GM12892 (cell line): Measurements from ENCODE around the gene SART1.

ENCODE experiments used
- DNase-seq: peaks from one replicate; pipeline ENCODE4 v3.0.0; 2011; ENCODE audit not compliant: insufficient read length
- FAIRE-seq: peaks from 2 replicates; lab custom pipeline; 2011; peaks lifted over from hg19 to GRCh38; lab: Jason Lieb, UNC
- POLR2A ChIP-seq: IDR thresholded peaks from 2 replicates; pipeline ENCODE4 v1.6.1; 2011; ENCODE audit warnings: low read depth, low read length, control low read depth
- POLR2AphosphoS5 ChIP-seq: IDR thresholded peaks from 2 replicates; pipeline ENCODE4 v1.6.1; 2011; ENCODE audit warnings: low read depth, low read length, control low read depth
- TAF1 ChIP-seq: IDR thresholded peaks from 2 replicates; pipeline ENCODE4 v1.6.1; 2011; ENCODE audit warnings: low read depth, mild to moderate bottlenecking, control low read depth, low read length, borderline replicate concordance

SART1 gene

GRCh38 chr11:65953471-65953870, 8.1 kb upstream of the SART1 start:
- DNase-seq (no peak), FAIRE-seq (no peak)
- TF ChIP-seq POLR2AphosphoS5, result no peak

GRCh38 chr11:65954771-65955170, 6.8 kb upstream of the SART1 start:
- no peak for FAIRE-seq
- no peak for TF ChIP-seq POLR2A
- no peak for TF ChIP-seq POLR2AphosphoS5
- no peak for TF ChIP-seq TAF1
- DNase-seq, result no peak

DNA sequence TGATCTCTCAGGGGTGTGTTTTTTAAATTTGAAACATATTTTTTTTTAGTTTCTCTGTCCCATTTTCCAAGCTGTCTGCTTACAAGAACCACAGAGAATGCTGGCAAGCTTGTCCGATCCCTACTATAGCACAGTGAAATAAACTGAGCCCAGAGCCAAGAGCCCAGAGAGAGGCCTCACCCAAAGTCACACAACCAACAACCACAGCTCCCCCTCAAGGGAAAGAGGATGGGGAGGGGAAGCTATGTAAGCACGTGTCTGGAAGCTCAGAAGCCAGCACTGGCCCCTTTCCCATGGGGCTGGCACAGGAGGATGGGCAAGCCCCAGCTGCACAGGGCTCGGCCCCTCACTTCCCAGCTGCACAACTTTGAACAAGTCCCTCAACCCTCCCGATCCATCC, 3.2 kb upstream of the SART1 start:
- TF ChIP-seq TAF1, result no peak
- TF ChIP-seq POLR2AphosphoS5, result no peak
- TF ChIP-seq POLR2A, result no peak
- no peak for DNase-seq
- FAIRE-seq, result no peak

- FAIRE-seq, result no peak
- TF ChIP-seq TAF1, result no peak
- no peak for TF ChIP-seq POLR2AphosphoS5
- TF ChIP-seq POLR2A, result no peak
- DNase-seq, result no peak
These were observed 2.6 kb upstream of the SART1 start for GRCh38 chr11:65958774-65959420.

GRCh38 chr11:65960824-65961266, 689 bp upstream of the SART1 start:
- DNase-seq, result no peak
- no peak for FAIRE-seq
- TF ChIP-seq POLR2AphosphoS5, result no peak

DNA sequence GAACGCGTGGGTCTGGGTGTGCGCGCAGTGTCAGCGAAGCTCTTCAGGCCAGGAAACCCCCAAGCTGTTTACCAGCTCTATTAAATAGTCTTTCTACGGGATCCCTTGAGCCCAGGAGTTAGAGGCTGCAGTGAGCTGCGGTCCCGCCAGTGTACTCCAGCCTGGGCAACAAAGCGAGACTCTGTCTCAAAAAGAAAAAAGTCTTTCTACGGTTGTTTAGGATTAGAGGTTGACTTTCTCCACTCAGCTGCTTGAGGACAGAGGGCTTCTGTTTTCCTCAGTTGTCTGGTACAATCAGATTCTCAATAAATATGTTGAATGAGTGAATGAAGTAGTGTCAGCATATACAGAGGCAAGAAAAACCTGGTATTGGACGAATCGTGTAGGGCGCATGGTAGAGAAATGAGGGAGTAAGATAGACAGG, 619 bp downstream of the SART1 start:
- no peak for TF ChIP-seq TAF1
- no peak for TF ChIP-seq POLR2AphosphoS5
- no peak for TF ChIP-seq POLR2A
- FAIRE-seq, result peak; percentile 42
- no peak for DNase-seq

GRCh38 chr11:65964906-65965305, 3.4 kb downstream of the SART1 start:
- FAIRE-seq (no peak), DNase-seq (no peak)
- TF ChIP-seq POLR2A (no peak), TAF1 (no peak), POLR2AphosphoS5 (no peak)

DNA sequence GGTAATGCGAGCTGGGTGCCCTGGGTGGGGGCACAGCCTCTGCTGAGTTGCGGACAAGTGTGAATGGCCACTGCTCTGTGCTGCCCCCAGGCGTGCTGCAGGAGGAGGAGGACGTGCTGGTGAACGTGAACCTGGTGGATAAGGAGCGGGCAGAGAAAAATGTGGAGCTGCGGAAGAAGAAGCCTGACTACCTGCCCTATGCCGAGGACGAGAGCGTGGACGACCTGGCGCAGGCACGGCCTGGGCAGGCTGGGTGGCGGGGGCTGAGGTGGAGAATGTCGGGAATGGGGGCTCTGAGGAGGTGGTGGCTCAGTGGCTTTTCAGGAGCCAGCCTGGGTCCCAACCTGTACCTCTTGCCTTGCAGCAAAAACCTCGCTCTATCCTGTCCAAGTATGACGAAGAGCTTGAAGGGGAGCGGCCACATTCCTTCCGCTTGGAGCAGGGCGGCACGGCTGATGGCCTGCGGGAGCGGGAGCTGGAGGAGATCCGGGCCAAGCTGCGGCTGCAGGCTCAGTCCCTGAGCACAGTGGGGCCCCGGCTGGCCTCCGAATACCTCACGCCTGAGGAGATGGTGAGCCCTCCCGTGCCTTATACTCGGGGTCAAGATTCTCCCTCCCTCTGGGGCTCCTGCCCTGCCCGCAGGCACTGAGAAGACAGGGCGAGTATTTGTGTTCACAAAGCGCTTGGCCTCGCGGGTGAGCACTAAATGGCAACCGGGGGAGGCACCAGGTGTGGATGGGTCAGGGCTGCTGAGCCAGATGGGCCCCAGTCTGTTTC, 4.6 kb downstream of the SART1 start:
- no peak for FAIRE-seq
- DNase-seq, result no peak
- TF ChIP-seq POLR2A, result no peak
- no peak for TF ChIP-seq TAF1
- no peak for TF ChIP-seq POLR2AphosphoS5

DNA sequence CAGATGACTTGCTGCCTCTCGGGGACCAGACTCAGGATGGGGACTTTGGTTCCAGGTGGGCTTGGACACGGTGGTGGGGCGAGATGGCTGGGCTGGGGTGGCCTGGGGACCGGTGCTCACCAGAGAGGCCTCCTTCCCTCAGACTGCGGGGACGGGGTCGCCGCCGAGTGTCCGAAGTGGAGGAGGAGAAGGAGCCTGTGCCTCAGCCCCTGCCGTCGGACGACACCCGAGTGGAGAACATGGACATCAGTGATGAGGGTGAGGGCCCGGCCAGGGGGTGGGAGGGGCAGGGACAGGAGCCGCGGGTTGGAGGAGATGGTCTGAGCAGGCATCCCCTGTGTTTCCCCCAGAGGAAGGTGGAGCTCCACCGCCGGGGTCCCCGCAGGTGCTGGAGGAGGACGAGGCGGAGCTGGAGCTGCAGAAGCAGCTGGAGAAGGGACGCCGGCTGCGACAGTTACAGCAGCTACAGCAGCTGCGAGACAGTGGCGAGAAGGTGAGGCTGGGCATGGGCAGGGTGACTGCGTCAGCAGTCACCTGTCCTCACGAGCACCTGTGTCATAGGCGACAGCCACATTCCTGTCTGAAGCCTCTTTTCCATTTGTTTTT, 5.9 kb downstream of the SART1 start:
- TF ChIP-seq POLR2A (no peak), TAF1 (no peak), POLR2AphosphoS5 (no peak)
- FAIRE-seq, result no peak

DNA sequence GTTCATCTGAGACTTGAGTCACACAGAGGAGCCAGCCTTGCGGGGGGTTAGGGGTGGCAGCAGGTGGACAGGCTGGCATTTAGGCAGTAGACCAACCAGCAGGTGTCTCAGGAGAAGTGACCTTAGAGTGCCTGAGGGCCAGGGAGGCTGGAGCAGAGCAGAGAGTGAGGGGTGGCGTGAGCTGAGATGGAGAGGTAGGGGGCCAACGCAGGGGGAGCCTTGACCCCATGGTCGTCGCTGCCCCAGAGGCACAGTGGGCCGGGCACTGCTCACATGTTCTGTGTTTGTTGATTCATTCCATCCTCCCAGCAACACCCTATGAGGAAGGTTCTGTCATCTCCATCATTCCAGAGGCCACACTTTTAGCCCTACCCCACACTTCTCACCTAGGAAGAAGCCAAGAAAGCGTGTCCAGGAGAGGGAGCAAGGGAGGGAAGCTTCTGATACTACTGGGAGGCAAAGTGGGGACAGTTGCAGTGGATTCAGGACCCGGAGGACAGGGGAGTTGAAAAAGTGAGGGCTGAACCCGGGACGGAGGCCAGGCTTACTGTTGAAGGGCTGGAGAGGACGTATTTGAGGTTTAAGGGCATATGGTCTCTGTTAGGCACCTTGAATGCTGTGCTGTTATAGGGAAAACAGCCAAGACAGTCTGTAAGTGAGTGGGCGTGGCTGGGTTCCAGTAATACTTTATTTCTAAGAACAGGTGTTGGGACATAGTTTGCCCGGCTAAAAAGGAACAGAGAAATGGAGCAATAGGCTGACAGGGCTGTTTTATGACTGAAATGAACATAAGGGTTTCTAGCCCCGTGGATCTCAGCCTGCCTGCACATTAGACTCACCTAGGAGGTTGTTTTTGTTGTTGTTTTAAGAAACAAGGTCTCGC, 7.3 kb downstream of the SART1 start:
- no peak for DNase-seq
- no peak for TF ChIP-seq TAF1
- TF ChIP-seq POLR2AphosphoS5, result no peak
- TF ChIP-seq POLR2A, result no peak
- FAIRE-seq, result peak; percentile 40

More for the DNA sequence above, 5.9 kb downstream of the SART1 start:
- DNase-seq, result no peak

DNA sequence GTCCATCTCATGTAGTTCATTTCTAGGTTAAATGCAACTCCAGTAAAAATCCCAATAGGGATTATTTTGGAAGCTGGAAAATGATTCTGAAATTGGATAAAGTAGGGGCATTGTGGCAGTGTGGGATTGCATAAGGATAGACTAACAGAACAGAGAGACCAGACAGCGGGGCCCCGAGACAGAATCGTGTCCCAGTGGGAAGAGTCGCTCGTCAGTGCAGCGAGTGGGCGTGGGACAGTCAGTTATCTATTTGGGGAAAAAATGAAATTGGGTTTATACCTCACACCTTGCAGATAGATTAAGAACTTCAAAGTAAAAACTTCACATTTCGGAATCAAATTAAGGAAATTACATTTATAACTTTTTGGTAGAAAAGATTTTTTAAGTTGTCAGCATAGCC, 10.6 kb downstream of the SART1 start:
- TF ChIP-seq POLR2A, result no peak
- TF ChIP-seq TAF1, result no peak
- TF ChIP-seq POLR2AphosphoS5, result no peak
- DNase-seq (no peak), FAIRE-seq (no peak)
